ENCODE measurements around the gene SLC25A42. TPM values are rescaled to one million over a fixed set of nuclear protein-coding genes. Genes with fewer than 3 reads are reported as not detected.

The SLC25A42 gene
- total RNA-seq, 1 experiment from 2014 or later, result 8.1 TPM

- H3K9me3 Mint-ChIP-seq, result no peaks in the 10 kb centered on the region
- POLR2A ChIA-PET, result no interaction called here
- ATAC-seq, result peak; percentile 70
- CTCF ChIA-PET, result interaction anchor here (0.5 to 1.4 kb wide), 5 partner anchors 22 to 55 kb away, joined by 3 to 8 read pairs (median 3); no protein-coding TSS in a partner anchor
- TF ChIP-seq ZNF121 (CRISPR knock-in tag; IDR thresholded peaks at IDR 0.05) (0 out of 2 replicates have a peak, but pooled peaks have one; percentile 4), ZNF671 (CRISPR knock-in tag; IDR thresholded peaks at IDR 0.05) (no peak), NR1H2 (CRISPR knock-in tag; IDR thresholded peaks at IDR 0.05) (no peak), AR (CRISPR knock-in tag; IDR thresholded peaks at IDR 0.05) (no peak)
- H3K27me3 Mint-ChIP-seq (ENCODE audit: low read depth), result peaks cover 36% of the 10 kb centered on the region
- peaks cover 17% of the 10 kb centered on the region for H3K4me1 Mint-ChIP-seq
- DNase-seq (ENCODE audit: low spot score), result peak; percentile 62
- H3K27ac Mint-ChIP-seq, result peak overlapping the region; percentile 49; the same call in 1 of the 2 replicates
- H3K4me3 Mint-ChIP-seq, result no peak overlapping the region
- no peaks in the 10 kb centered on the region for H3K36me3 Mint-ChIP-seq
Measured at GRCh38 chr19:19113040-19113626, 49.3 kb downstream of the SLC25A42 start.

- H3K4me3 Mint-ChIP-seq, result no peak overlapping the region
Measured at GRCh38 chr19:19115954-19116353, 52.2 kb downstream of the SLC25A42 start.

More at GRCh38 chr19:19115954-19116353, 52.2 kb downstream of the SLC25A42 start:
- CTCF ChIA-PET, result interaction anchor here (0.5 to 2.0 kb wide), 29 partner anchors 10 to 154 kb away, joined by 3 to 18 read pairs (median 5); partner anchors contain the start of genes BORCS8, MEF2B, NCAN and RFXANK
- Mint-ChIP-seq H3K9me3 (no peaks in the 10 kb centered on the region), H3K36me3 (peaks cover 9% of the 10 kb centered on the region; the same call in 1 of the 2 replicates), H3K4me1 (peaks cover 13% of the 10 kb centered on the region), H3K27ac (no peak overlapping the region), H3K27me3 (ENCODE audit: low read depth) (peaks cover 20% of the 10 kb centered on the region)
- POLR2A ChIA-PET, result no interaction called here
- no peak for ATAC-seq
- peak; percentile 88 for DNase-seq (ENCODE audit: low spot score)
- TF ChIP-seq RELA (CRISPR knock-in tag; IDR thresholded peaks at IDR 0.05; ENCODE audit: borderline replicate concordance) (no peak), CTCF (IDR thresholded peaks at IDR 0.05) (peak; percentile 57), ZNF317 (CRISPR knock-in tag; IDR thresholded peaks at IDR 0.05; ENCODE audit: borderline replicate concordance, low read depth) (no peak), ETV6 (CRISPR knock-in tag; IDR thresholded peaks at IDR 0.05) (no peak), CDX4 (CRISPR knock-in tag; IDR thresholded peaks at IDR 0.05; ENCODE audit: borderline replicate concordance) (no peak), ZNF138 (CRISPR knock-in tag; conservative IDR thresholded peaks at IDR 0.05) (no peak), ZMAT4 (CRISPR knock-in tag; IDR thresholded peaks at IDR 0.05) (no peak), KAT7 (CRISPR knock-in tag; IDR thresholded peaks at IDR 0.05; ENCODE audit: borderline replicate concordance) (no peak), SMAD3 (CRISPR knock-in tag; IDR thresholded peaks at IDR 0.05; ENCODE audit: borderline replicate concordance) (no peak), ZNF416 (CRISPR knock-in tag; IDR thresholded peaks at IDR 0.05) (peak; percentile 87; the same call in 1 of the 2 replicates), TEAD4 (CRISPR knock-in tag; IDR thresholded peaks at IDR 0.05) (no peak), NR3C1 (CRISPR knock-in tag; conservative IDR thresholded peaks at IDR 0.05; ENCODE audit: low read depth) (no peak), ZNF121 (CRISPR knock-in tag; IDR thresholded peaks at IDR 0.05) (peak; percentile 94)
- TF ChIP-seq, protein P1, sequence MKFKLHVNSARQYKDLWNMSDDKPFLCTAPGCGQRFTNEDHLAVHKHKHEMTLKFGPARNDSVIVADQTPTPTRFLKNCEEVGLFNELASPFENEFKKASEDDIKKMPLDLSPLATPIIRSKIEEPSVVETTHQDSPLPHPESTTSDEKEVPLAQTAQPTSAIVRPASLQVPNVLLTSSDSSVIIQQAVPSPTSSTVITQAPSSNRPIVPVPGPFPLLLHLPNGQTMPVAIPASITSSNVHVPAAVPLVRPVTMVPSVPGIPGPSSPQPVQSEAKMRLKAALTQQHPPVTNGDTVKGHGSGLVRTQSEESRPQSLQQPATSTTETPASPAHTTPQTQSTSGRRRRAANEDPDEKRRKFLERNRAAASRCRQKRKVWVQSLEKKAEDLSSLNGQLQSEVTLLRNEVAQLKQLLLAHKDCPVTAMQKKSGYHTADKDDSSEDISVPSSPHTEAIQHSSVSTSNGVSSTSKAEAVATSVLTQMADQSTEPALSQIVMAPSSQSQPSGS (CRISPR knock-in tag; IDR thresholded peaks at IDR 0.05; ENCODE audit: borderline replicate concordance, low read depth), result no peak
- TF ChIP-seq, protein P2, sequence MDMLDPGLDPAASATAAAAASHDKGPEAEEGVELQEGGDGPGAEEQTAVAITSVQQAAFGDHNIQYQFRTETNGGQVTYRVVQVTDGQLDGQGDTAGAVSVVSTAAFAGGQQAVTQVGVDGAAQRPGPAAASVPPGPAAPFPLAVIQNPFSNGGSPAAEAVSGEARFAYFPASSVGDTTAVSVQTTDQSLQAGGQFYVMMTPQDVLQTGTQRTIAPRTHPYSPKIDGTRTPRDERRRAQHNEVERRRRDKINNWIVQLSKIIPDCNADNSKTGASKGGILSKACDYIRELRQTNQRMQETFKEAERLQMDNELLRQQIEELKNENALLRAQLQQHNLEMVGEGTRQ (CRISPR knock-in tag; IDR thresholded peaks at IDR 0.05), result no peak
- TF ChIP-seq, protein P3, sequence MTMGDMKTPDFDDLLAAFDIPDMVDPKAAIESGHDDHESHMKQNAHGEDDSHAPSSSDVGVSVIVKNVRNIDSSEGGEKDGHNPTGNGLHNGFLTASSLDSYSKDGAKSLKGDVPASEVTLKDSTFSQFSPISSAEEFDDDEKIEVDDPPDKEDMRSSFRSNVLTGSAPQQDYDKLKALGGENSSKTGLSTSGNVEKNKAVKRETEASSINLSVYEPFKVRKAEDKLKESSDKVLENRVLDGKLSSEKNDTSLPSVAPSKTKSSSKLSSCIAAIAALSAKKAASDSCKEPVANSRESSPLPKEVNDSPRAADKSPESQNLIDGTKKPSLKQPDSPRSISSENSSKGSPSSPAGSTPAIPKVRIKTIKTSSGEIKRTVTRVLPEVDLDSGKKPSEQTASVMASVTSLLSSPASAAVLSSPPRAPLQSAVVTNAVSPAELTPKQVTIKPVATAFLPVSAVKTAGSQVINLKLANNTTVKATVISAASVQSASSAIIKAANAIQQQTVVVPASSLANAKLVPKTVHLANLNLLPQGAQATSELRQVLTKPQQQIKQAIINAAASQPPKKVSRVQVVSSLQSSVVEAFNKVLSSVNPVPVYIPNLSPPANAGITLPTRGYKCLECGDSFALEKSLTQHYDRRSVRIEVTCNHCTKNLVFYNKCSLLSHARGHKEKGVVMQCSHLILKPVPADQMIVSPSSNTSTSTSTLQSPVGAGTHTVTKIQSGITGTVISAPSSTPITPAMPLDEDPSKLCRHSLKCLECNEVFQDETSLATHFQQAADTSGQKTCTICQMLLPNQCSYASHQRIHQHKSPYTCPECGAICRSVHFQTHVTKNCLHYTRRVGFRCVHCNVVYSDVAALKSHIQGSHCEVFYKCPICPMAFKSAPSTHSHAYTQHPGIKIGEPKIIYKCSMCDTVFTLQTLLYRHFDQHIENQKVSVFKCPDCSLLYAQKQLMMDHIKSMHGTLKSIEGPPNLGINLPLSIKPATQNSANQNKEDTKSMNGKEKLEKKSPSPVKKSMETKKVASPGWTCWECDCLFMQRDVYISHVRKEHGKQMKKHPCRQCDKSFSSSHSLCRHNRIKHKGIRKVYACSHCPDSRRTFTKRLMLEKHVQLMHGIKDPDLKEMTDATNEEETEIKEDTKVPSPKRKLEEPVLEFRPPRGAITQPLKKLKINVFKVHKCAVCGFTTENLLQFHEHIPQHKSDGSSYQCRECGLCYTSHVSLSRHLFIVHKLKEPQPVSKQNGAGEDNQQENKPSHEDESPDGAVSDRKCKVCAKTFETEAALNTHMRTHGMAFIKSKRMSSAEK (CRISPR knock-in tag; IDR thresholded peaks at IDR 0.05; ENCODE audit: borderline replicate concordance), result no peak
- TF ChIP-seq, protein P4, sequence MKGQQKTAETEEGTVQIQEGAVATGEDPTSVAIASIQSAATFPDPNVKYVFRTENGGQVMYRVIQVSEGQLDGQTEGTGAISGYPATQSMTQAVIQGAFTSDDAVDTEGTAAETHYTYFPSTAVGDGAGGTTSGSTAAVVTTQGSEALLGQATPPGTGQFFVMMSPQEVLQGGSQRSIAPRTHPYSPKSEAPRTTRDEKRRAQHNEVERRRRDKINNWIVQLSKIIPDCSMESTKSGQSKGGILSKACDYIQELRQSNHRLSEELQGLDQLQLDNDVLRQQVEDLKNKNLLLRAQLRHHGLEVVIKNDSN (CRISPR knock-in tag; IDR thresholded peaks at IDR 0.05), result peak; percentile 19; the same call in 1 of the 2 replicates
